PC-9 (cell line): ENCODE data around the gene RFXANK. TPM values are rescaled to one million over a fixed set of nuclear protein-coding genes. Genes with fewer than 3 reads are reported as not detected.

Experiments used
- BruUV-seq: library from RNA; stranded (reverse); fragments of 400-500 nt; replicated peaks from 2 replicates; lab custom pipeline; 2021; lab: Mats Ljungman, UMichigan
- CTCF ChIA-PET: fragments of 300-600 bp; sonication (Branson Sonifier 250); formaldehyde crosslinking; loops from one replicate; lab custom pipeline; 2022; ENCODE audit warnings: antibody characterized with exemption; lab: Charles Lee
- POLR2A ChIA-PET: fragments of 300-600 bp; sonication (Branson Sonifier 250); formaldehyde crosslinking; loops from one replicate; lab custom pipeline; 2022; ENCODE audit warnings: antibody characterized with exemption; ENCODE audit not compliant: unreplicated experiment; lab: Charles Lee
- DNase-seq, 2 experiments: peaks; one replicate each; pipeline versions ENCODE4 v3.0.0 to v3.0.0-alpha.2; 2015 to 2022; ENCODE audit warnings: mixed read lengths in 1 of 2
- H2AFZ ChIP-seq: fragments of 200-600 bp; sonication (generic); 2 replicates; pipeline ENCODE4 v1.8.1; 2017; ENCODE audit warnings: antibody characterized with exemption
- H3F3A ChIP-seq: fragments of 200-600 bp; sonication (generic); 2 replicates; pipeline ENCODE4 v1.8.1; 2017; ENCODE audit warnings: antibody characterized with exemption, mild to moderate bottlenecking, low read depth; ENCODE audit not compliant: insufficient read depth
- H3K27ac ChIP-seq: fragments of 200-600 bp; sonication (generic); 2 replicates; pipeline ENCODE4 v1.6.1; 2016; ENCODE audit warnings: mixed run types
- H3K27me3 ChIP-seq: fragments of 200-600 bp; sonication (generic); 2 replicates; pipeline ENCODE4 v1.6.1; 2016; ENCODE audit warnings: low read depth, mixed run types; ENCODE audit not compliant: insufficient read depth
- H3K36me3 ChIP-seq: fragments of 200-600 bp; sonication (generic); 2 replicates; pipeline ENCODE4 v1.6.1; 2016; ENCODE audit warnings: low read depth, mixed run types
- H3K4me1 ChIP-seq: fragments of 200-600 bp; sonication (generic); replicated peaks from 2 replicates; pipeline ENCODE4 v1.6.1; 2016; ENCODE audit warnings: mixed run types; ENCODE audit not compliant: insufficient read depth
- H3K4me2 ChIP-seq: fragments of 200-600 bp; sonication (generic); 2 replicates; pipeline ENCODE4 v1.6.1; 2017; ENCODE audit warnings: mixed run types
- H3K4me3 ChIP-seq: fragments of 200-600 bp; sonication (generic); 2 replicates; pipeline ENCODE4 v1.6.1; 2016; ENCODE audit warnings: mixed run types
- H3K79me2 ChIP-seq: fragments of 200-600 bp; sonication (generic); 2 replicates; pipeline ENCODE4 v1.6.1; 2017; ENCODE audit warnings: low read depth, mixed run types
- H3K9me2 ChIP-seq: fragments of 200-600 bp; sonication (generic); 2 replicates; pipeline ENCODE4 v1.8.1; 2017; ENCODE audit warnings: mild to moderate bottlenecking; ENCODE audit not compliant: insufficient read depth
- H3K9me3 ChIP-seq: fragments of 200-600 bp; sonication (generic); 2 replicates; pipeline ENCODE4 v1.8.1; 2016; ENCODE audit warnings: low read depth; ENCODE audit not compliant: insufficient read depth
- H4K20me1 ChIP-seq: fragments of 200-600 bp; sonication (generic); 2 replicates; pipeline ENCODE4 v1.8.1; 2017; ENCODE audit not compliant: insufficient read depth
- EZH2 ChIP-seq: fragments of 200-600 bp; sonication (generic); IDR thresholded peaks from 2 replicates; pipeline ENCODE4 v1.8.0; 2017; ENCODE audit warnings: antibody characterized with exemption, low read depth
- intact Hi-C: fragments of 100-400 bp; cut with micrococcal nuclease; formaldehyde crosslinking; loops from one replicate; pipeline ENCODE4 v1.10.0; 2022; ENCODE audit not compliant: unreplicated experiment
- total RNA-seq: library from RNA; stranded (reverse); gene quantifications from 2 replicates; pipeline ENCODE4 v1.2.3, GENCODE V29; 2021
- TF ChIP-seq, protein P1 (sequence below): fragments of 200-600 bp; sonication (generic); conservative IDR thresholded peaks from 2 replicates; pipeline ENCODE4 v1.6.1; 2017; ENCODE audit warnings: mixed run types, antibody characterized with exemption, mild to moderate bottlenecking, moderate library complexity

The RFXANK gene
- total RNA-seq, 1 experiment from 2014 or later, result 132 TPM

- CTCF ChIA-PET, result no interaction called here
- BruUV-seq, result no TSS peak
- no peak overlapping the region for H2AFZ ChIP-seq
- no peak for TF ChIP-seq EZH2
- H4K20me1 ChIP-seq, result no peaks in the 10 kb centered on the region
- no peaks in the 10 kb centered on the region for H3K27me3 ChIP-seq
- DNase-seq, result no peak
- intact Hi-C loops, result no loop called here
- no peak overlapping the region for H3K4me3 ChIP-seq
- no peaks in the 10 kb centered on the region for H3K9me2 ChIP-seq
- no peaks in the 10 kb centered on the region for H3K79me2 ChIP-seq
- H3K27ac ChIP-seq, result no peak overlapping the region
- H3K4me1 ChIP-seq, result no peaks in the 10 kb centered on the region
- H3K9me3 ChIP-seq, result no peaks in the 10 kb centered on the region
- peaks cover 6% of the 10 kb centered on the region; the same call in 1 of the 2 replicates for H3F3A ChIP-seq
- POLR2A ChIA-PET, result no interaction called here
- H3K4me2 ChIP-seq, result no peak overlapping the region
- H3K36me3 ChIP-seq, result no peaks in the 10 kb centered on the region
These were observed 42.6 kb upstream of the RFXANK start for GRCh38 chr19:19149435-19149834.

DNA sequence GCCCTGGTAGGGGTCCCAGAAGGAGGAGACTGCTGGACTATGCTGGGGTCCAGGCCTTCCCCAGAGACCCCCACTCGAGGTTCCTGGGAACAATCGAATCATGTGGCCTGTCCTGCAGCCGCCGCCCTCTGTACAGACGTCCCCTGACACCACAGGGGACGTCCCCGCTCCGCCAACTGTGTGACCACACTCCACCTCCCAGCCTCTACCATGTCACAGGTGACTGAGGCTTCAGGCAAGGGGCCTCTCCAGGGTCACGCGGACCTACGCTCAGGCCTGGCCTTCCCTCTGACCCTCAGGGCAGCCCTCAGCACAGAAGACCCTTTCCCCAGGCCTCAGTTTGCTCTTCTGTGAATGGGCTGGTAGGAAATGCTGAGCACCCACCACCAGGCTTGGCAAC, 40.6 kb upstream of the RFXANK start:
- no peaks in the 10 kb centered on the region for H3K9me3 ChIP-seq
- no peak overlapping the region for H3K4me3 ChIP-seq
- H3K4me1 ChIP-seq, result no peaks in the 10 kb centered on the region
- CTCF ChIA-PET, result no interaction called here
- H3K36me3 ChIP-seq, result no peaks in the 10 kb centered on the region
- intact Hi-C loops, result no loop called here
- BruUV-seq, result no TSS peak
- no peaks in the 10 kb centered on the region for H3K9me2 ChIP-seq
- H4K20me1 ChIP-seq, result no peaks in the 10 kb centered on the region; the same call in 1 of the 2 replicates
- H3K79me2 ChIP-seq, result no peaks in the 10 kb centered on the region
- H2AFZ ChIP-seq, result no peak overlapping the region
- H3K27ac ChIP-seq, result no peak overlapping the region
- no peak for TF ChIP-seq EZH2
- TF ChIP-seq, protein P1, sequence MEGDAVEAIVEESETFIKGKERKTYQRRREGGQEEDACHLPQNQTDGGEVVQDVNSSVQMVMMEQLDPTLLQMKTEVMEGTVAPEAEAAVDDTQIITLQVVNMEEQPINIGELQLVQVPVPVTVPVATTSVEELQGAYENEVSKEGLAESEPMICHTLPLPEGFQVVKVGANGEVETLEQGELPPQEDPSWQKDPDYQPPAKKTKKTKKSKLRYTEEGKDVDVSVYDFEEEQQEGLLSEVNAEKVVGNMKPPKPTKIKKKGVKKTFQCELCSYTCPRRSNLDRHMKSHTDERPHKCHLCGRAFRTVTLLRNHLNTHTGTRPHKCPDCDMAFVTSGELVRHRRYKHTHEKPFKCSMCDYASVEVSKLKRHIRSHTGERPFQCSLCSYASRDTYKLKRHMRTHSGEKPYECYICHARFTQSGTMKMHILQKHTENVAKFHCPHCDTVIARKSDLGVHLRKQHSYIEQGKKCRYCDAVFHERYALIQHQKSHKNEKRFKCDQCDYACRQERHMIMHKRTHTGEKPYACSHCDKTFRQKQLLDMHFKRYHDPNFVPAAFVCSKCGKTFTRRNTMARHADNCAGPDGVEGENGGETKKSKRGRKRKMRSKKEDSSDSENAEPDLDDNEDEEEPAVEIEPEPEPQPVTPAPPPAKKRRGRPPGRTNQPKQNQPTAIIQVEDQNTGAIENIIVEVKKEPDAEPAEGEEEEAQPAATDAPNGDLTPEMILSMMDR, result no peak
- POLR2A ChIA-PET, result no interaction called here
- H3K4me2 ChIP-seq, result no peak overlapping the region
- H3K27me3 ChIP-seq, result no peaks in the 10 kb centered on the region
- no peak for DNase-seq
- peaks cover 6% of the 10 kb centered on the region; the same call in 1 of the 2 replicates for H3F3A ChIP-seq

DNA sequence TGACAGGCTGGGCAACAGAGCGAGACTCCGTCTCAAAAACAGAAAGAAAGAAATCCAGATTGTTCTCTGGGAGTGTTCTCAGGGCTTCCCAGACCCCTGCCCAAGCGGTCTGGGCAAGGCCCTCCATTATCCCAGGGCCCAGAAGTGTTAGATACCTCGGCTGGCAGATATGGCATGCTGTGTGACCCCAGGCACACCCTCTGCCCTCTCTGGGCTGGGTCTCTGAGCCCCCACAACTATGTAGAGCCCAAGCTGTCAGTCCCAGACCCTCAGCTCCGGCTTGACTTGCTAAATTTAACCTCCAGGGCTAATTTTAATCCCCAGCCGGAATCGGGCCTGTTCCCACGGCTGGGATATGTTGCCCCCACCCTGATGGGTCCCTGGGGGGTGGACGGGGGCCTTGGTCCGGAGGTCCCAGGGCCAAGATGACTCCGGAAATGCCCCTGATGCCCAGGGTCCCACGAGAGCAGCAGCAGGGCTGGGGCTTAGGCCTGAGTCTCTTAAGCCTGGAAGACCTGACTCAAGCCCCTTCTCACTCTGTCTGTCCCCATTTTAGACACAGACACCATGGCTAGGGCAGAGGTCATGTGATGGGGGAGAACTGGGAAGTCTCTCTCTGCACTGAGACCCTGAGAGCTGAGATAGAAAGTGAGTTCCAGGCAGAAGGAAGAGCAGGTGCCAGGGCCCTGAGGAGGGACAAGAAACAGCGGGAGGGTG, 39.2 kb upstream of the RFXANK start:
- no peaks in the 10 kb centered on the region for H3K9me3 ChIP-seq
- no peaks in the 10 kb centered on the region for H3K79me2 ChIP-seq
- H3K36me3 ChIP-seq, result no peaks in the 10 kb centered on the region
- no peak overlapping the region for H3K4me3 ChIP-seq
- H3K4me2 ChIP-seq, result no peak overlapping the region
- peaks cover 6% of the 10 kb centered on the region; the same call in 1 of the 2 replicates for H3F3A ChIP-seq
- no peaks in the 10 kb centered on the region; the same call in 1 of the 2 replicates for H4K20me1 ChIP-seq
- TF ChIP-seq, protein P1, result no peak
- no peak for TF ChIP-seq EZH2
- no peaks in the 10 kb centered on the region for H3K4me1 ChIP-seq
- intact Hi-C loops, result no loop called here
- H3K27me3 ChIP-seq, result no peaks in the 10 kb centered on the region
- H3K9me2 ChIP-seq, result no peaks in the 10 kb centered on the region
- DNase-seq, result no peak
- H3K27ac ChIP-seq, result no peak overlapping the region
- BruUV-seq, result no TSS peak
- ChIA-PET CTCF (no interaction called here), POLR2A (no interaction called here)
- no peak overlapping the region for H2AFZ ChIP-seq
